ENCODE results near the gene ARHGAP10. TPM values are rescaled to one million over a fixed set of nuclear protein-coding genes. Genes with fewer than 3 reads are reported as not detected.
"Not testable (repeated sequence)": the region's sequence is repeated elsewhere in the genome, so short reads cannot be mapped to it uniquely, and the experiment has no call there.

Gene ARHGAP10
- total RNA-seq, 1 donor from 2014 or later, result 28.0 TPM

DNA sequence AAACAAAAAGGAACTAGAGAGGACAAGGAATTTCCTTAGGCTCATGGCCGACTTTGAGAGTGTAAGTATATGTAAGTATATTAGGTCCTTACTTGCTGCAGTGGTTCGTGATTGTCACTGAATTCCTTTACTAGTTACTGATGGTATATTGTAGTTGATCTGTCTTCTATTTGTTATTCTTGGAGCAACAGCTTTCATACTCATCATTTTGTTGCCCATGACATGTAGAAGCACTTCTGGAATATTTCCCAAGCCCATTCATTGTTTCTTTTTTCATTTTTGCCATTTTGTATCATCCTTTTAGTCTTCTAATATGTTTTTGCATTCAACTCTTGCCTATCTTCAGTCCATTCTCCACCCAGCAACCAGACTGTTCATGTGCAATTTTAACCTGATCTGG lies 170.0 kb downstream of the ARHGAP10 start:
- Histone ChIP-seq H3K27ac (ENCODE audit: low read depth, low read length) (no peak overlapping the region), H3K79me2 (ENCODE audit: insufficient read depth, low read length) (no peaks in the 10 kb centered on the region), H3K9me3 (ENCODE audit: insufficient read depth, low read depth, low read length) (no peaks in the 10 kb centered on the region), H3K27me3 (ENCODE audit: insufficient read depth, low read length) (no peaks in the 10 kb centered on the region), H3K9ac (ENCODE audit: low read length) (no peak overlapping the region), H4K20me1 (ENCODE audit: insufficient read depth, low read length) (no peaks in the 10 kb centered on the region), H3K4me2 (ENCODE audit: low read length) (no peak overlapping the region), H3K36me3 (ENCODE audit: insufficient read depth, low read length) (no peaks in the 10 kb centered on the region), H2AFZ (ENCODE audit: low read depth, low read length) (no peak overlapping the region), H3K4me1 (ENCODE audit: insufficient read depth, low read length) (no peaks in the 10 kb centered on the region), H3K4me3 (ENCODE audit: insufficient read depth, low read depth, low read length) (no peak overlapping the region)
- Mint-ChIP-seq H3K9me3 (ENCODE audit: unreplicated experiment) (peaks cover 6% of the 10 kb centered on the region), H3K36me3 (ENCODE audit: low read depth, unreplicated experiment) (peaks cover 14% of the 10 kb centered on the region), H3K4me1 (ENCODE audit: low read depth, unreplicated experiment) (no peaks in the 10 kb centered on the region), H3K4me3 (ENCODE audit: unreplicated experiment) (no peak overlapping the region), H3K27me3 (ENCODE audit: low read depth, unreplicated experiment) (no peaks in the 10 kb centered on the region), H3K27ac (ENCODE audit: unreplicated experiment) (no peak overlapping the region)
- DNase-seq (ENCODE audit: low read depth) (no peak), FAIRE-seq (no peak)
- TF ChIP-seq, protein P1, sequence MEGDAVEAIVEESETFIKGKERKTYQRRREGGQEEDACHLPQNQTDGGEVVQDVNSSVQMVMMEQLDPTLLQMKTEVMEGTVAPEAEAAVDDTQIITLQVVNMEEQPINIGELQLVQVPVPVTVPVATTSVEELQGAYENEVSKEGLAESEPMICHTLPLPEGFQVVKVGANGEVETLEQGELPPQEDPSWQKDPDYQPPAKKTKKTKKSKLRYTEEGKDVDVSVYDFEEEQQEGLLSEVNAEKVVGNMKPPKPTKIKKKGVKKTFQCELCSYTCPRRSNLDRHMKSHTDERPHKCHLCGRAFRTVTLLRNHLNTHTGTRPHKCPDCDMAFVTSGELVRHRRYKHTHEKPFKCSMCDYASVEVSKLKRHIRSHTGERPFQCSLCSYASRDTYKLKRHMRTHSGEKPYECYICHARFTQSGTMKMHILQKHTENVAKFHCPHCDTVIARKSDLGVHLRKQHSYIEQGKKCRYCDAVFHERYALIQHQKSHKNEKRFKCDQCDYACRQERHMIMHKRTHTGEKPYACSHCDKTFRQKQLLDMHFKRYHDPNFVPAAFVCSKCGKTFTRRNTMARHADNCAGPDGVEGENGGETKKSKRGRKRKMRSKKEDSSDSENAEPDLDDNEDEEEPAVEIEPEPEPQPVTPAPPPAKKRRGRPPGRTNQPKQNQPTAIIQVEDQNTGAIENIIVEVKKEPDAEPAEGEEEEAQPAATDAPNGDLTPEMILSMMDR (IDR thresholded peaks at IDR 0.05; ENCODE audit: insufficient read depth, low read depth, low read length), result no peak
- no peak for TF ChIP-seq EZH2 (IDR thresholded peaks at IDR 0.05; ENCODE audit: insufficient read depth, low read length)

DNA sequence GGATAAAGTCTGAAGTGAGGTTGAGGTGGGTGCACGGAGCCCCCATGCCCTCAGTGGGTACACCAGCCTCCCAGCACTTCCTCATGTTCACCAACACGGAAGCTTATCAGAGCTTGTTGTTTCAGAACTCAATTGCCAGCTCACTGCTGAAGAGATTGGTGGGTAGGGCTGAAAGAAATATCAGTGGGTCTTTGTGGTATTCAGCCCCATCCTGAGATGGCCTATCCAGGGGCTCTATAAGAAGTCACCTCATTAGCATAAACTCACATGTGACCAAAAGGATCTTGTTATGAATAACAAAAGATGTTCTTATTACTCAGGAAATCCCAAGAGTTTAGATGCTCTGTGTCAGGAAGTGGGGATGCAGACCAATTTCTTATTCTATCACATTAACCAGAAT lies 177.3 kb downstream of the ARHGAP10 start:
- Histone ChIP-seq H3K4me3 (ENCODE audit: insufficient read depth, low read depth, low read length) (no peak overlapping the region), H3K9me3 (ENCODE audit: insufficient read depth, low read depth, low read length) (no peaks in the 10 kb centered on the region), H3K9ac (ENCODE audit: low read length) (no peak overlapping the region), H3K79me2 (ENCODE audit: insufficient read depth, low read length) (no peaks in the 10 kb centered on the region), H3K4me2 (ENCODE audit: low read length) (no peak overlapping the region), H3K27me3 (ENCODE audit: insufficient read depth, low read length) (no peaks in the 10 kb centered on the region), H4K20me1 (ENCODE audit: insufficient read depth, low read length) (no peaks in the 10 kb centered on the region), H3K36me3 (ENCODE audit: insufficient read depth, low read length) (peaks cover 3% of the 10 kb centered on the region), H2AFZ (ENCODE audit: low read depth, low read length) (no peak overlapping the region), H3K27ac (ENCODE audit: low read depth, low read length) (no peak overlapping the region), H3K4me1 (ENCODE audit: insufficient read depth, low read length) (no peaks in the 10 kb centered on the region)
- Mint-ChIP-seq H3K4me1 (ENCODE audit: low read depth, unreplicated experiment) (no peaks in the 10 kb centered on the region), H3K9me3 (ENCODE audit: unreplicated experiment) (no peaks in the 10 kb centered on the region), H3K27me3 (ENCODE audit: low read depth, unreplicated experiment) (no peaks in the 10 kb centered on the region), H3K27ac (ENCODE audit: unreplicated experiment) (no peak overlapping the region), H3K36me3 (ENCODE audit: low read depth, unreplicated experiment) (peaks cover 1% of the 10 kb centered on the region), H3K4me3 (ENCODE audit: unreplicated experiment) (no peak overlapping the region)
- DNase-seq (ENCODE audit: low read depth) (no peak), FAIRE-seq (no peak)
- TF ChIP-seq, protein P1 (IDR thresholded peaks at IDR 0.05; ENCODE audit: insufficient read depth, low read depth, low read length), result no peak
- TF ChIP-seq EZH2 (IDR thresholded peaks at IDR 0.05; ENCODE audit: insufficient read depth, low read length), result no peak

DNA sequence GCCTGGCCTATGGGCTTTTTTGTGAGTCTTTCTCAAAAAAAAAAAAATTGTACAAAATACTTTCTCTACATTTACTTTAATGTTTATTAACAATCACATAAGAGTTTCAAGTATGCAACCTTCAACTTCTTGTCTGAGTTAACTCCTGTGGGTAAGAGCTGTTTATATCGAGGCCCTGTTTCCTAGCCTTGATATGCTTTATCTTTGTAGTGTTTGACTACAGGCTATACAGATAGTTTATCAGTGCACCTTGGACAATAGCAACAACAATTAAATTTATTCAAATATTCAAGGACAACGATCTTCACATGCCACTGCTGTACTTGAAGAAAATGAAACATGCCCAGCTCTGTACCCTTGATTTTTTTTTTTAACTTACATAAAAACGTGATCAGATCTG lies 178.4 kb downstream of the ARHGAP10 start:
- no peaks in the 10 kb centered on the region for H3K27me3 Mint-ChIP-seq (ENCODE audit: low read depth, unreplicated experiment)
- DNase-seq (ENCODE audit: low read depth), result no peak
- H3K4me3 Mint-ChIP-seq (ENCODE audit: unreplicated experiment), result no peak overlapping the region
- H3K36me3 ChIP-seq (ENCODE audit: insufficient read depth, low read length), result peaks cover 3% of the 10 kb centered on the region
- H3K9me3 Mint-ChIP-seq (ENCODE audit: unreplicated experiment), result no peaks in the 10 kb centered on the region
- TF ChIP-seq EZH2 (IDR thresholded peaks at IDR 0.05; ENCODE audit: insufficient read depth, low read length), result no peak
- TF ChIP-seq, protein P1 (IDR thresholded peaks at IDR 0.05; ENCODE audit: insufficient read depth, low read depth, low read length), result no peak
- H3K4me2 ChIP-seq (ENCODE audit: low read length), result no peak overlapping the region
- no peak overlapping the region for H3K4me3 ChIP-seq (ENCODE audit: insufficient read depth, low read depth, low read length)
- no peak for FAIRE-seq
- no peaks in the 10 kb centered on the region for H3K4me1 ChIP-seq (ENCODE audit: insufficient read depth, low read length)
- no peaks in the 10 kb centered on the region for H3K9me3 ChIP-seq (ENCODE audit: insufficient read depth, low read depth, low read length)
- no peak overlapping the region for H3K27ac Mint-ChIP-seq (ENCODE audit: unreplicated experiment)
- H3K4me1 Mint-ChIP-seq (ENCODE audit: low read depth, unreplicated experiment), result no peaks in the 10 kb centered on the region
- no peak overlapping the region for H3K27ac ChIP-seq (ENCODE audit: low read depth, low read length)
- H4K20me1 ChIP-seq (ENCODE audit: insufficient read depth, low read length), result no peaks in the 10 kb centered on the region
- H3K27me3 ChIP-seq (ENCODE audit: insufficient read depth, low read length), result no peaks in the 10 kb centered on the region
- H3K9ac ChIP-seq (ENCODE audit: low read length), result no peak overlapping the region
- H3K79me2 ChIP-seq (ENCODE audit: insufficient read depth, low read length), result no peaks in the 10 kb centered on the region
- peaks cover 1% of the 10 kb centered on the region for H3K36me3 Mint-ChIP-seq (ENCODE audit: low read depth, unreplicated experiment)
- no peak overlapping the region for H2AFZ ChIP-seq (ENCODE audit: low read depth, low read length)

DNA sequence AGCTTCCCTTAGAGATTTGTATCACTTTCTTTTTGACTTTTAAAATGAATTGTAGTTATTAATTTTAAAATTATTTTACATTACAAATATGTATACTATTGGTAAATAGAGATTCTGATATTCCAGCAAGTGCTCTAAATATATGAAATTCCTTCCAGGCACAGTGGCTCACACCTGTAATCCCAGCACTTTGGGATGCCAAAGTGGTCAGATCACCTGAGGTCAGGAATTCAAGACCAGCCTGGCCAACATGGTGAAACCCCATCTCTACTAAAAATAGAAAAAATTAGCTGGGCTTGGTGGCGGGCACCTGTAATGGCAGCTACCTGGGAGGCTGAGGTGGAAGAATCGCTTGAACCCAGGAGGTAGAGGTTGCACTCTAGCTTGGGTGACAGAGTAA lies 180.2 kb downstream of the ARHGAP10 start:
- not testable (repeated sequence) for H3K9me3 ChIP-seq (ENCODE audit: insufficient read depth, low read depth, low read length); FAIRE-seq; H3K9ac ChIP-seq (ENCODE audit: low read length)

More for the DNA sequence above, 180.2 kb downstream of the ARHGAP10 start:
- H3K4me1 Mint-ChIP-seq (ENCODE audit: low read depth, unreplicated experiment); H3K27me3 Mint-ChIP-seq (ENCODE audit: low read depth, unreplicated experiment); H3K4me3 Mint-ChIP-seq (ENCODE audit: unreplicated experiment); H4K20me1 ChIP-seq (ENCODE audit: insufficient read depth, low read length); H2AFZ ChIP-seq (ENCODE audit: low read depth, low read length); H3K27ac ChIP-seq (ENCODE audit: low read depth, low read length); H3K4me2 ChIP-seq (ENCODE audit: low read length); H3K9me3 Mint-ChIP-seq (ENCODE audit: unreplicated experiment); H3K36me3 ChIP-seq (ENCODE audit: insufficient read depth, low read length); H3K4me1 ChIP-seq (ENCODE audit: insufficient read depth, low read length); H3K27me3 ChIP-seq (ENCODE audit: insufficient read depth, low read length); DNase-seq (ENCODE audit: low read depth); H3K4me3 ChIP-seq (ENCODE audit: insufficient read depth, low read depth, low read length); H3K79me2 ChIP-seq (ENCODE audit: insufficient read depth, low read length); H3K27ac Mint-ChIP-seq (ENCODE audit: unreplicated experiment); H3K36me3 Mint-ChIP-seq (ENCODE audit: low read depth, unreplicated experiment): not testable (repeated sequence)

Data from astrocyte (in vitro differentiated cells and primary cell).